ENCODE results near the gene PRPSAP2.

Gene PRPSAP2

GRCh38 chr17:18977646-18978045, 119.7 kb downstream of the PRPSAP2 start:
- Histone ChIP-seq H3K4me3 (ENCODE audit: low read length) (no peak overlapping the region), H3K4me1 (ENCODE audit: control insufficient read depth, low read depth, low read length) (no peaks in the 10 kb centered on the region), H3K27me3 (ENCODE audit: control insufficient read depth, insufficient read depth, low read length) (no peaks in the 10 kb centered on the region), H3K9ac (ENCODE audit: low read length) (no peak overlapping the region), H3K27ac (ENCODE audit: low read length) (no peak overlapping the region), H3K9me3 (ENCODE audit: control insufficient read depth, low read depth, low read length) (no peaks in the 10 kb centered on the region), H3K36me3 (ENCODE audit: control insufficient read depth, low read depth, low read length) (peaks cover 34% of the 10 kb centered on the region)

- Histone ChIP-seq H3K4me3 (ENCODE audit: low read length) (no peak overlapping the region), H3K4me1 (ENCODE audit: control insufficient read depth, low read depth, low read length) (no peaks in the 10 kb centered on the region), H3K9ac (ENCODE audit: low read length) (no peak overlapping the region), H3K9me3 (ENCODE audit: control insufficient read depth, low read depth, low read length) (no peaks in the 10 kb centered on the region), H3K27ac (ENCODE audit: low read length) (no peak overlapping the region), H3K36me3 (ENCODE audit: control insufficient read depth, low read depth, low read length) (peaks cover 31% of the 10 kb centered on the region), H3K27me3 (ENCODE audit: control insufficient read depth, insufficient read depth, low read length) (no peaks in the 10 kb centered on the region)
Measured at GRCh38 chr17:18978050-18978449, 120.1 kb downstream of the PRPSAP2 start.

- Histone ChIP-seq H3K36me3 (ENCODE audit: control insufficient read depth, low read depth, low read length) (peaks cover 30% of the 10 kb centered on the region), H3K9ac (ENCODE audit: low read length) (no peak overlapping the region), H3K4me1 (ENCODE audit: control insufficient read depth, low read depth, low read length) (no peaks in the 10 kb centered on the region)
Measured at GRCh38 chr17:18978655-18979054, 120.7 kb downstream of the PRPSAP2 start.

More at GRCh38 chr17:18978655-18979054, 120.7 kb downstream of the PRPSAP2 start:
- H3K27me3 ChIP-seq (ENCODE audit: control insufficient read depth, insufficient read depth, low read length), result no peaks in the 10 kb centered on the region
- H3K9me3 ChIP-seq (ENCODE audit: control insufficient read depth, low read depth, low read length), result no peaks in the 10 kb centered on the region
- H3K27ac ChIP-seq (ENCODE audit: low read length), result no peak overlapping the region
- H3K4me3 ChIP-seq (ENCODE audit: low read length), result no peak overlapping the region

Data from iPS-18a (cell line).